ENCODE measurements around the gene PIP5K1B.

Gene PIP5K1B

GRCh38 chr9:68711281-68711680, 6.2 kb downstream of the PIP5K1B start:
- Histone ChIP-seq H3K4me3 (no peak overlapping the region), H3K9ac (ENCODE audit: insufficient read length) (no peak overlapping the region), H3K36me3 (ENCODE audit: insufficient read depth, low read length) (no peaks in the 10 kb centered on the region), H3K27ac (no peak overlapping the region), H3K9me3 (ENCODE audit: low read depth, low read length) (no peaks in the 10 kb centered on the region)
- DNase-seq (ENCODE audit: low read depth, low spot score): no peak
- TF ChIP-seq EZH2 (IDR thresholded peaks at IDR 0.05) (no peak), POLR2AphosphoS5 (IDR thresholded peaks at IDR 0.05; ENCODE audit: borderline replicate concordance, low read depth, low read length) (no peak), FOXP2 (optimal IDR thresholded peaks at IDR 0.05; ENCODE audit: control extremely low read depth, extremely low read length, insufficient read depth) (no peak)

GRCh38 chr9:68711932-68712331, 6.9 kb downstream of the PIP5K1B start:
- TF ChIP-seq POLR2AphosphoS5 (IDR thresholded peaks at IDR 0.05; ENCODE audit: borderline replicate concordance, low read depth, low read length): no peak
- TF ChIP-seq FOXP2 (optimal IDR thresholded peaks at IDR 0.05; ENCODE audit: control extremely low read depth, extremely low read length, insufficient read depth): no peak
- no peak for TF ChIP-seq EZH2 (IDR thresholded peaks at IDR 0.05)
- H3K9ac ChIP-seq (ENCODE audit: insufficient read length): no peak overlapping the region
- no peak overlapping the region for H3K4me3 ChIP-seq
- no peaks in the 10 kb centered on the region for H3K36me3 ChIP-seq (ENCODE audit: insufficient read depth, low read length)
- DNase-seq (ENCODE audit: low read depth, low spot score): no peak
- H3K9me3 ChIP-seq (ENCODE audit: low read depth, low read length): no peaks in the 10 kb centered on the region
- H3K27ac ChIP-seq: no peak overlapping the region

- no peak overlapping the region for H3K4me3 ChIP-seq
- no peaks in the 10 kb centered on the region for H3K36me3 ChIP-seq (ENCODE audit: insufficient read depth, low read length)
- no peak overlapping the region for H3K27ac ChIP-seq
- DNase-seq (ENCODE audit: low read depth, low spot score): no peak
- no peaks in the 10 kb centered on the region for H3K9me3 ChIP-seq (ENCODE audit: low read depth, low read length)
- TF ChIP-seq FOXP2 (optimal IDR thresholded peaks at IDR 0.05; ENCODE audit: control extremely low read depth, extremely low read length, insufficient read depth): no peak
- no peak for TF ChIP-seq POLR2AphosphoS5 (IDR thresholded peaks at IDR 0.05; ENCODE audit: borderline replicate concordance, low read depth, low read length)
- TF ChIP-seq EZH2 (IDR thresholded peaks at IDR 0.05): no peak
- H3K9ac ChIP-seq (ENCODE audit: insufficient read length): no peak overlapping the region
Observed at GRCh38 chr9:68714416-68715180, 9.6 kb downstream of the PIP5K1B start.

- H3K9me3 ChIP-seq (ENCODE audit: low read depth, low read length): no peaks in the 10 kb centered on the region
- no peak for DNase-seq (ENCODE audit: low read depth, low spot score)
- H3K36me3 ChIP-seq (ENCODE audit: insufficient read depth, low read length): no peaks in the 10 kb centered on the region
- H3K27ac ChIP-seq: no peak overlapping the region
- H3K4me3 ChIP-seq: no peak overlapping the region
- no peak for TF ChIP-seq EZH2 (IDR thresholded peaks at IDR 0.05)
- TF ChIP-seq FOXP2 (optimal IDR thresholded peaks at IDR 0.05; ENCODE audit: control extremely low read depth, extremely low read length, insufficient read depth): no peak
- no peak for TF ChIP-seq POLR2AphosphoS5 (IDR thresholded peaks at IDR 0.05; ENCODE audit: borderline replicate concordance, low read depth, low read length)
- no peak overlapping the region for H3K9ac ChIP-seq (ENCODE audit: insufficient read length)
Observed at GRCh38 chr9:68715181-68715456, 10.1 kb downstream of the PIP5K1B start.

GRCh38 chr9:68717552-68718443, 12.8 kb downstream of the PIP5K1B start:
- H3K9me3 ChIP-seq (ENCODE audit: low read depth, low read length): no peaks in the 10 kb centered on the region
- no peak for TF ChIP-seq EZH2 (IDR thresholded peaks at IDR 0.05)
- TF ChIP-seq POLR2AphosphoS5 (IDR thresholded peaks at IDR 0.05; ENCODE audit: borderline replicate concordance, low read depth, low read length): no peak
- no peaks in the 10 kb centered on the region for H3K36me3 ChIP-seq (ENCODE audit: insufficient read depth, low read length)
- H3K4me3 ChIP-seq: no peak overlapping the region
- no peak overlapping the region for H3K9ac ChIP-seq (ENCODE audit: insufficient read length)
- DNase-seq (ENCODE audit: low read depth, low spot score): no peak
- no peak overlapping the region for H3K27ac ChIP-seq

- no peak for DNase-seq (ENCODE audit: low read depth, low spot score)
- TF ChIP-seq FOXP2 (optimal IDR thresholded peaks at IDR 0.05; ENCODE audit: control extremely low read depth, extremely low read length, insufficient read depth): no peak
- TF ChIP-seq EZH2 (IDR thresholded peaks at IDR 0.05): no peak
- TF ChIP-seq POLR2AphosphoS5 (IDR thresholded peaks at IDR 0.05; ENCODE audit: borderline replicate concordance, low read depth, low read length): no peak
- Histone ChIP-seq H3K27ac (no peak overlapping the region), H3K4me3 (no peak overlapping the region), H3K9me3 (ENCODE audit: low read depth, low read length) (0 out of 2 replicates have a peak, but pooled peaks cover 3% of the 10 kb centered on the region), H3K9ac (ENCODE audit: insufficient read length) (no peak overlapping the region), H3K36me3 (ENCODE audit: insufficient read depth, low read length) (no peaks in the 10 kb centered on the region)
Observed at GRCh38 chr9:68719847-68720246, 14.8 kb downstream of the PIP5K1B start.

- no peak overlapping the region for H3K4me3 ChIP-seq
- no peak overlapping the region for H3K27ac ChIP-seq
- H3K9ac ChIP-seq (ENCODE audit: insufficient read length): no peak overlapping the region
- TF ChIP-seq FOXP2 (optimal IDR thresholded peaks at IDR 0.05; ENCODE audit: control extremely low read depth, extremely low read length, insufficient read depth) (no peak), EZH2 (IDR thresholded peaks at IDR 0.05) (no peak), POLR2AphosphoS5 (IDR thresholded peaks at IDR 0.05; ENCODE audit: borderline replicate concordance, low read depth, low read length) (no peak)
- no peak for DNase-seq (ENCODE audit: low read depth, low spot score)
- H3K36me3 ChIP-seq (ENCODE audit: insufficient read depth, low read length): no peaks in the 10 kb centered on the region
- H3K9me3 ChIP-seq (ENCODE audit: low read depth, low read length): 0 out of 2 replicates have a peak, but pooled peaks cover 3% of the 10 kb centered on the region
Observed at GRCh38 chr9:68720656-68721313, 15.7 kb downstream of the PIP5K1B start.

GRCh38 chr9:68721666-68722330, 16.8 kb downstream of the PIP5K1B start:
- no peak for DNase-seq (ENCODE audit: low read depth, low spot score)
- Histone ChIP-seq H3K4me3 (no peak overlapping the region), H3K9me3 (ENCODE audit: low read depth, low read length) (0 out of 2 replicates have a peak, but pooled peaks cover 3% of the 10 kb centered on the region), H3K36me3 (ENCODE audit: insufficient read depth, low read length) (no peaks in the 10 kb centered on the region), H3K9ac (ENCODE audit: insufficient read length) (no peak overlapping the region), H3K27ac (no peak overlapping the region)
- TF ChIP-seq POLR2AphosphoS5 (IDR thresholded peaks at IDR 0.05; ENCODE audit: borderline replicate concordance, low read depth, low read length) (no peak), FOXP2 (optimal IDR thresholded peaks at IDR 0.05; ENCODE audit: control extremely low read depth, extremely low read length, insufficient read depth) (no peak), EZH2 (IDR thresholded peaks at IDR 0.05) (no peak)
